HEK293 (cell line): ENCODE results near the gene EPHB1.
A peak's percentile ranks its signal among the peaks of the same experiment; 100 is the strongest.

Source experiments
- MEIS1 ChIP-seq: sonication (generic); formaldehyde crosslinking; IDR thresholded peaks from 2 replicates; pipeline ENCODE4 v1.8.1; 2022; ENCODE audit warnings: missing genetic modification reagents, mild to moderate bottlenecking, borderline replicate concordance
- OVOL3 ChIP-seq: fragments of 450-650 bp; formaldehyde crosslinking; IDR thresholded peaks from 2 replicates; pipeline ENCODE4 v1.5.1; 2016; ENCODE audit warnings: missing biosample characterization, missing genetic modification characterization
- REPIN1 ChIP-seq: fragments of 450-650 bp; formaldehyde crosslinking; IDR thresholded peaks from 2 replicates; pipeline ENCODE4 v1.5.1; 2017; ENCODE audit warnings: missing biosample characterization, missing genetic modification characterization, low read depth
- YY1 ChIP-seq: fragments of 450-650 bp; formaldehyde crosslinking; IDR thresholded peaks from 2 replicates; pipeline ENCODE4 v1.5.1; 2018; ENCODE audit warnings: missing biosample characterization, missing genetic modification characterization
- ZBTB1 ChIP-seq: fragments of 450-650 bp; formaldehyde crosslinking; IDR thresholded peaks from 2 replicates; pipeline ENCODE4 v1.5.1; 2016; ENCODE audit warnings: missing biosample characterization, missing genetic modification characterization
- ZBTB20 ChIP-seq: fragments of 450-650 bp; formaldehyde crosslinking; IDR thresholded peaks from 2 replicates; pipeline ENCODE4 v1.5.1; 2016; ENCODE audit warnings: missing biosample characterization, missing genetic modification characterization
- ZEB2 ChIP-seq: fragments of 450-650 bp; formaldehyde crosslinking; IDR thresholded peaks from 2 replicates; pipeline ENCODE4 v1.5.1; 2016; ENCODE audit warnings: missing biosample characterization, missing genetic modification characterization
- ZFHX2 ChIP-seq: fragments of 450-650 bp; formaldehyde crosslinking; conservative IDR thresholded peaks from 2 replicates; pipeline ENCODE4 v1.5.1; 2016; ENCODE audit warnings: missing biosample characterization, missing genetic modification characterization
- ZFP3 ChIP-seq: fragments of 450-650 bp; formaldehyde crosslinking; IDR thresholded peaks from 2 replicates; pipeline ENCODE4 v1.5.1; 2016; ENCODE audit warnings: low read depth, missing biosample characterization, missing genetic modification characterization
- ZFP37 ChIP-seq: fragments of 450-650 bp; formaldehyde crosslinking; IDR thresholded peaks from 2 replicates; pipeline ENCODE4 v1.5.1; 2016; ENCODE audit warnings: missing biosample characterization, missing genetic modification characterization
- ZNF114 ChIP-seq: fragments of 450-650 bp; formaldehyde crosslinking; IDR thresholded peaks from 2 replicates; pipeline ENCODE4 v1.5.0; 2017; ENCODE audit warnings: missing biosample characterization, missing genetic modification characterization
- ZNF174 ChIP-seq: fragments of 450-650 bp; formaldehyde crosslinking; IDR thresholded peaks from 2 replicates; pipeline ENCODE4 v1.5.0; 2017; ENCODE audit warnings: missing biosample characterization, mild to moderate bottlenecking, missing genetic modification characterization
- ZNF211 ChIP-seq: fragments of 450-650 bp; formaldehyde crosslinking; IDR thresholded peaks from 2 replicates; pipeline ENCODE4 v1.5.1; 2016; ENCODE audit warnings: low read depth, missing biosample characterization, missing genetic modification characterization
- ZNF214 ChIP-seq: fragments of 450-650 bp; formaldehyde crosslinking; IDR thresholded peaks from 2 replicates; pipeline ENCODE4 v1.5.1; 2017; ENCODE audit warnings: missing biosample characterization, mild to moderate bottlenecking, missing genetic modification characterization, borderline replicate concordance
- ZNF394 ChIP-seq: fragments of 450-650 bp; formaldehyde crosslinking; IDR thresholded peaks from 2 replicates; pipeline ENCODE4 v1.5.1; 2016; ENCODE audit warnings: missing biosample characterization, missing genetic modification characterization, mild to moderate bottlenecking, moderate library complexity, borderline replicate concordance
- ZNF416 ChIP-seq: fragments of 450-650 bp; formaldehyde crosslinking; IDR thresholded peaks from 2 replicates; pipeline ENCODE4 v1.5.1; 2016; ENCODE audit warnings: missing biosample characterization, missing genetic modification characterization
- ZNF510 ChIP-seq: fragments of 450-650 bp; formaldehyde crosslinking; IDR thresholded peaks from 2 replicates; pipeline ENCODE4 v1.5.1; 2018; ENCODE audit warnings: mild to moderate bottlenecking, missing genetic modification characterization, missing biosample characterization; ENCODE audit not compliant: insufficient replicate concordance
- ZNF548 ChIP-seq: fragments of 450-650 bp; formaldehyde crosslinking; IDR thresholded peaks from 2 replicates; pipeline ENCODE4 v1.5.1; 2016; ENCODE audit warnings: missing biosample characterization, missing genetic modification characterization
- ZNF571 ChIP-seq: fragments of 450-650 bp; formaldehyde crosslinking; IDR thresholded peaks from 2 replicates; pipeline ENCODE4 v1.5.0; 2017; ENCODE audit warnings: missing biosample characterization, missing genetic modification characterization
- ZNF585B ChIP-seq: fragments of 450-650 bp; formaldehyde crosslinking; IDR thresholded peaks from 2 replicates; pipeline ENCODE4 v1.5.1; 2016; ENCODE audit warnings: missing biosample characterization, missing genetic modification characterization
- ZNF596 ChIP-seq: fragments of 450-650 bp; IDR thresholded peaks from 2 replicates; pipeline ENCODE4 v1.5.0; 2018; ENCODE audit warnings: missing biosample characterization, mild to moderate bottlenecking, missing genetic modification characterization, moderate library complexity
- ZNF621 ChIP-seq: fragments of 450-650 bp; formaldehyde crosslinking; IDR thresholded peaks from 2 replicates; pipeline ENCODE4 v1.5.1; 2017; ENCODE audit warnings: missing biosample characterization, missing genetic modification characterization
- ZNF623 ChIP-seq: fragments of 450-650 bp; formaldehyde crosslinking; IDR thresholded peaks from 2 replicates; pipeline ENCODE4 v1.5.1; 2016; ENCODE audit warnings: missing biosample characterization, missing genetic modification characterization
- ZNF639 ChIP-seq: fragments of 450-650 bp; formaldehyde crosslinking; IDR thresholded peaks from 2 replicates; pipeline ENCODE4 v1.5.1; 2016; ENCODE audit warnings: missing biosample characterization, missing genetic modification characterization
- ZNF677 ChIP-seq: fragments of 450-650 bp; IDR thresholded peaks from 2 replicates; pipeline ENCODE4 v1.5.0; 2018; ENCODE audit warnings: missing biosample characterization, mild to moderate bottlenecking, missing genetic modification characterization, moderate library complexity
- ZNF777 ChIP-seq: fragments of 450-650 bp; formaldehyde crosslinking; IDR thresholded peaks from 2 replicates; pipeline ENCODE4 v1.5.1; 2017; ENCODE audit warnings: missing biosample characterization, missing genetic modification characterization, borderline replicate concordance
- ZSCAN18 ChIP-seq: fragments of 450-650 bp; formaldehyde crosslinking; IDR thresholded peaks from 2 replicates; pipeline ENCODE4 v1.5.1; 2016; ENCODE audit warnings: missing biosample characterization, missing genetic modification characterization
- TF ChIP-seq, protein P1 (sequence below): fragments of 450-650 bp; formaldehyde crosslinking; IDR thresholded peaks from 2 replicates; pipeline ENCODE4; 2016; ENCODE audit warnings: missing biosample characterization, missing genetic modification characterization
- TF ChIP-seq, protein P2 (sequence below): IDR thresholded peaks from 2 replicates; pipeline ENCODE4 v1.6.1; 2011; ENCODE audit warnings: mild to moderate bottlenecking, low read depth, low read length, borderline replicate concordance
- TF ChIP-seq, protein P3 (sequence below): fragments of 450-650 bp; formaldehyde crosslinking; IDR thresholded peaks from 2 replicates; pipeline ENCODE4 v1.5.0; 2017; ENCODE audit warnings: missing biosample characterization, missing genetic modification characterization, borderline replicate concordance

EPHB1 gene

DNA sequence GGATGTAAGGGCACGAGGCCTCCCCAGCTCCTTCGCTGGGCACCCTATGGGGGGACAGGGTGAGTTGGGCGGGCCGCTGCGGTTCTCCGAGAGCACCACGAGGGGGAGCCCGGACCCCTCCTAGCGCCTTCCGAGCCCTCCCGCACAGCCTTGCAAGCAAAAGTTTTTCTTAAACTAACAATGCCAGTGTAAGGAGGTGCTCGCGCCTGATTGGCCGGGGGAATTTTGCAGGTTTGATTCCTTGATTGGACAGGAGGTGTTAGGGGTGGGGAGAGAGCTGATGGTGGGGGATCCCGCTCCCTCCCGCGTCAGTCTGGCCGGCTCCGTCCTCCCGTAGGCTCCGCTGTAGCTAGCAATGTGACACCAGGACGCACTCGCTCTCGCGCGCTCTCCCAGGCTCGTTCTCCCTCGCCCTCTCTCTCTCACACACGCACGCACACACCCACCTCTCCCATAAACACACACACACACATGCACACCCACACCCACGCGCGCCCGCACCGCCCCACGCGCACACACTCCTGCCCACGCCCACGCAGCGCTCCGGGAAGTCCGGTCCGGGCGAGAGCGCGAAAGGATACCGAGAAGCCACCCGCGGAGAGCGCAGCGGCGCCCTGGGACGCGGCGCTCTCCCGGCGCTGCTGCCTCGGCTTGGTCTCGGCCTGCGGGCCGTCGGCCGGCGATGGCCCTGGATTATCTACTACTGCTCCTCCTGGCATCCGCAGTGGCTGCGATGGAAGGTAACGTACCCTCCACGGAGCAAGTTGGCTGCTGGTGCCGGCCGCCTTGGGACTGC lies at the start of gene EPHB1 (continued):
- TF ChIP-seq, protein P1, sequence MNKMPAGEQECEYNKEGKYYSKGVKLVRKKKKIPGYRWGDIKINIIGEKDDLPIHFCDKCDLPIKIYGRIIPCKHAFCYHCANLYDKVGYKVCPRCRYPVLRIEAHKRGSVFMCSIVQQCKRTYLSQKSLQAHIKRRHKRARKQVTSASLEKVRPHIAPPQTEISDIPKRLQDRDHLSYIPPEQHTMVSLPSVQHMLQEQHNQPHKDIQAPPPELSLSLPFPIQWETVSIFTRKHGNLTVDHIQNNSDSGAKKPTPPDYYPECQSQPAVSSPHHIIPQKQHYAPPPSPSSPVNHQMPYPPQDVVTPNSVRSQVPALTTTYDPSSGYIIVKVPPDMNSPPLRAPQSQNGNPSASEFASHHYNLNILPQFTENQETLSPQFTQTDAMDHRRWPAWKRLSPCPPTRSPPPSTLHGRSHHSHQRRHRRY (tag by site-specific recombination): 0 out of 2 replicates have a peak, but pooled peaks have one; percentile 65
- TF ChIP-seq ZSCAN18 (tag by site-specific recombination): no peak
- no peak for TF ChIP-seq ZNF174
- TF ChIP-seq ZNF571 (tag by site-specific recombination): no peak
- no peak for TF ChIP-seq ZNF211 (tag by site-specific recombination)
- peak; percentile 85 for TF ChIP-seq ZNF596 (tag by site-specific recombination)
- no peak for TF ChIP-seq ZNF416 (tag by site-specific recombination)
- no peak for TF ChIP-seq ZNF585B (tag by site-specific recombination)
- no peak; the same call in 1 of the 2 replicates for TF ChIP-seq OVOL3 (tag by site-specific recombination)
- no peak for TF ChIP-seq ZNF677
- TF ChIP-seq ZFHX2 (tag by site-specific recombination): peak; percentile 100
- 0 out of 2 replicates have a peak, but pooled peaks have one; percentile 89 for TF ChIP-seq REPIN1
- no peak for TF ChIP-seq ZNF621
- no peak for TF ChIP-seq ZNF214 (tag by site-specific recombination)
- TF ChIP-seq, protein P2, sequence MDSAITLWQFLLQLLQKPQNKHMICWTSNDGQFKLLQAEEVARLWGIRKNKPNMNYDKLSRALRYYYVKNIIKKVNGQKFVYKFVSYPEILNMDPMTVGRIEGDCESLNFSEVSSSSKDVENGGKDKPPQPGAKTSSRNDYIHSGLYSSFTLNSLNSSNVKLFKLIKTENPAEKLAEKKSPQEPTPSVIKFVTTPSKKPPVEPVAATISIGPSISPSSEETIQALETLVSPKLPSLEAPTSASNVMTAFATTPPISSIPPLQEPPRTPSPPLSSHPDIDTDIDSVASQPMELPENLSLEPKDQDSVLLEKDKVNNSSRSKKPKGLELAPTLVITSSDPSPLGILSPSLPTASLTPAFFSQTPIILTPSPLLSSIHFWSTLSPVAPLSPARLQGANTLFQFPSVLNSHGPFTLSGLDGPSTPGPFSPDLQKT: no peak
- TF ChIP-seq ZFP37 (tag by site-specific recombination): peak; percentile 83
- TF ChIP-seq ZNF548 (tag by site-specific recombination): no peak
- no peak for TF ChIP-seq MEIS1 (CRISPR knock-in tag)
- TF ChIP-seq ZNF394 (tag by site-specific recombination): no peak
- TF ChIP-seq, protein P3, sequence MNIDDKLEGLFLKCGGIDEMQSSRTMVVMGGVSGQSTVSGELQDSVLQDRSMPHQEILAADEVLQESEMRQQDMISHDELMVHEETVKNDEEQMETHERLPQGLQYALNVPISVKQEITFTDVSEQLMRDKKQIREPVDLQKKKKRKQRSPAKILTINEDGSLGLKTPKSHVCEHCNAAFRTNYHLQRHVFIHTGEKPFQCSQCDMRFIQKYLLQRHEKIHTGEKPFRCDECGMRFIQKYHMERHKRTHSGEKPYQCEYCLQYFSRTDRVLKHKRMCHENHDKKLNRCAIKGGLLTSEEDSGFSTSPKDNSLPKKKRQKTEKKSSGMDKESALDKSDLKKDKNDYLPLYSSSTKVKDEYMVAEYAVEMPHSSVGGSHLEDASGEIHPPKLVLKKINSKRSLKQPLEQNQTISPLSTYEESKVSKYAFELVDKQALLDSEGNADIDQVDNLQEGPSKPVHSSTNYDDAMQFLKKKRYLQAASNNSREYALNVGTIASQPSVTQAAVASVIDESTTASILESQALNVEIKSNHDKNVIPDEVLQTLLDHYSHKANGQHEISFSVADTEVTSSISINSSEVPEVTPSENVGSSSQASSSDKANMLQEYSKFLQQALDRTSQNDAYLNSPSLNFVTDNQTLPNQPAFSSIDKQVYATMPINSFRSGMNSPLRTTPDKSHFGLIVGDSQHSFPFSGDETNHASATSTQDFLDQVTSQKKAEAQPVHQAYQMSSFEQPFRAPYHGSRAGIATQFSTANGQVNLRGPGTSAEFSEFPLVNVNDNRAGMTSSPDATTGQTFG: no peak
- TF ChIP-seq ZNF623 (tag by site-specific recombination): 0 out of 2 replicates have a peak, but pooled peaks have one; percentile 16
- peak; percentile 59; the same call in 1 of the 2 replicates for TF ChIP-seq ZNF777 (tag by site-specific recombination)
- peak; percentile 91; the same call in 1 of the 2 replicates for TF ChIP-seq ZBTB1
- peak; percentile 92 for TF ChIP-seq ZEB2 (tag by site-specific recombination)
- no peak for TF ChIP-seq ZNF114 (tag by site-specific recombination)
- no peak for TF ChIP-seq ZNF510 (tag by site-specific recombination)
- TF ChIP-seq ZBTB20 (tag by site-specific recombination): peak; percentile 52; the same call in 1 of the 2 replicates
- peak; percentile 21; the same call in 1 of the 2 replicates for TF ChIP-seq YY1 (tag by site-specific recombination)
- peak; percentile 52; the same call in 1 of the 2 replicates for TF ChIP-seq ZNF639 (tag by site-specific recombination)
- no peak for TF ChIP-seq ZFP3
